K562 (cell line): ENCODE results near the gene AMH. TPM values are rescaled to one million over a fixed set of nuclear protein-coding genes. Genes with fewer than 3 reads are reported as not detected.

ENCODE experiments used
- ATAC-seq: fragments of 200-7000 bp; cut with Tn5 transposase; 3 replicates; pipeline ENCODE4 v1.9.1; 2020; ENCODE audit warnings: moderate library complexity
- BruUV-seq: library from RNA; stranded (reverse); fragments of 400-500 nt; replicated peaks from 2 replicates; lab custom pipeline; 2021; lab: Mats Ljungman, UMichigan
- CTCF ChIA-PET: fragments of 300-600 bp; formaldehyde crosslinking; extraction: SDS; loops from one replicate; lab custom pipeline; 2021; ENCODE audit warnings: low intra/inter-chr PET ratio; lab: Yijun Ruan, JAX
- POLR2A ChIA-PET: fragments of 300-600, 350-650 bp; sonication (Branson Sonifier 250); formaldehyde crosslinking; extraction: SDS; loops from one replicate; lab custom pipeline; 2021; ENCODE audit warnings: antibody characterized with exemption, inconsistent platforms; lab: Yijun Ruan, JAX
- DNase-seq, 4 experiments: peaks; one replicate each; pipeline versions ENCODE4 v3.0.0 to v3.0.0-alpha.2; 2011 to 2018; ENCODE audit warnings: low spot score in 3 of 4, mixed read lengths in 3 of 4; ENCODE audit errors: extremely low read depth in 1 of 4
- FAIRE-seq: peaks from 2 replicates; lab custom pipeline; 2011; peaks lifted over from hg19 to GRCh38; lab: Jason Lieb, UNC
- H2AFZ ChIP-seq: 2 replicates; pipeline ENCODE4 v1.6.0; 2011; ENCODE audit warnings: low read depth, low read length, control low read depth, inconsistent platforms
- H3K27ac ChIP-seq: fragments of 200-600 bp; 3 replicates; pipeline ENCODE4 v1.8.0; 2011; ENCODE audit warnings: low read depth, mild to moderate bottlenecking, control low read depth, inconsistent platforms, low read length, moderate library complexity, mixed read lengths; ENCODE audit errors: extremely low read depth
- H3K27me3 ChIP-seq, 2 experiments: fragments of 300-600 bp in 1 of 2; 2 replicates in 1 of 2; 3 replicates in 1 of 2; pipeline versions ENCODE4 v1.6.0 to v1.8.0; 2011; ENCODE audit warnings: inconsistent platforms in 2 of 2, low read length in 2 of 2, mild to moderate bottlenecking in 1 of 2, mixed read lengths in 1 of 2, moderate library complexity in 1 of 2; ENCODE audit not compliant: control insufficient read depth in 2 of 2, insufficient read depth in 2 of 2
- H3K36me3 ChIP-seq: fragments of 300-600 bp; 3 replicates; pipeline ENCODE4 v1.8.0; 2011; ENCODE audit warnings: mild to moderate bottlenecking, low read length, inconsistent platforms; ENCODE audit not compliant: control insufficient read depth, insufficient read depth
- H3K4me1 ChIP-seq, 2 experiments: fragments of 200-600 bp in 1 of 2; replicated peaks in 1 of 2; 2 replicates in 1 of 2; 3 replicates in 1 of 2; pipeline versions ENCODE4 v1.5.1 to v1.8.0; 2011; ENCODE audit warnings: inconsistent platforms in 2 of 2, low read length in 2 of 2, mild to moderate bottlenecking in 1 of 2, mixed read lengths in 1 of 2, moderate library complexity in 1 of 2; ENCODE audit not compliant: control insufficient read depth in 2 of 2, insufficient read depth in 2 of 2
- H3K4me2 ChIP-seq: 2 replicates; pipeline ENCODE4 v1.6.1; 2011; ENCODE audit warnings: low read length, control low read depth, inconsistent platforms, mixed read lengths; ENCODE audit not compliant: insufficient read depth
- H3K4me3 ChIP-seq: fragments of 200-600 bp; sonication (generic), shearing (Covaris generic); 2 replicates; pipeline ENCODE4 v1.5.1; 2016; ENCODE audit warnings: control low read depth, inconsistent platforms
- H3K79me2 ChIP-seq: fragments of 200-600 bp; 3 replicates; pipeline ENCODE4 v1.8.0; 2011; ENCODE audit warnings: low read length, inconsistent platforms; ENCODE audit not compliant: control insufficient read depth, insufficient read depth
- H3K9ac ChIP-seq, 2 experiments: 2 replicates each; pipeline versions ENCODE4 v1.6.0 to v1.6.1; 2011; ENCODE audit warnings: low read depth in 2 of 2, low read length in 2 of 2, control low read depth in 1 of 2, inconsistent platforms in 1 of 2, mild to moderate bottlenecking in 1 of 2, mixed read lengths in 1 of 2; ENCODE audit not compliant: insufficient read depth in 1 of 2
- H3K9me1 ChIP-seq: one replicate; pipeline ENCODE4 v1.6.0; 2011; ENCODE audit warnings: inconsistent platforms, mild to moderate bottlenecking, low read length, moderate library complexity; ENCODE audit not compliant: control insufficient read depth, insufficient read depth
- H3K9me3 ChIP-seq: replicated peaks from 2 replicates; pipeline ENCODE4 v1.5.1; 2011; ENCODE audit warnings: low read depth, low read length, inconsistent platforms; ENCODE audit not compliant: control insufficient read depth, insufficient read depth
- H4K20me1 ChIP-seq: replicated peaks from 2 replicates; pipeline ENCODE4 v1.6.1; 2011; ENCODE audit warnings: low read length, inconsistent platforms, mixed read lengths; ENCODE audit not compliant: control insufficient read depth, insufficient read depth
- CXXC5 ChIP-seq: fragments of 250-450 bp; sonication (Bioruptor Pico); IDR thresholded peaks from 2 replicates; pipeline ENCODE4 v1.8.0; 2022; ENCODE audit warnings: inconsistent platforms, mild to moderate bottlenecking, moderate library complexity
- HMGN3 ChIP-seq: IDR thresholded peaks from 2 replicates; pipeline ENCODE4 v1.6.1; 2011; ENCODE audit warnings: borderline replicate concordance, low read depth, mild to moderate bottlenecking, mixed read lengths, low read length; ENCODE audit not compliant: insufficient read length; ENCODE audit errors: extremely low read depth
- KDM2B ChIP-seq: fragments of 250-450 bp; sonication (Bioruptor Pico); IDR thresholded peaks from 2 replicates; pipeline ENCODE4 v1.8.0; 2021; ENCODE audit warnings: mild to moderate bottlenecking, moderate library complexity
- ZBTB33 ChIP-seq: sonication (generic); formaldehyde crosslinking; IDR thresholded peaks from 2 replicates; pipeline ENCODE4 v1.8.1; 2023; ENCODE audit warnings: mild to moderate bottlenecking, missing genetic modification reagents
- ZBTB7A ChIP-seq: IDR thresholded peaks from 2 replicates; pipeline ENCODE4 v1.6.1; 2011; ENCODE audit warnings: low read depth, mild to moderate bottlenecking, low read length, moderate library complexity, borderline replicate concordance; ENCODE audit not compliant: control insufficient read depth
- ZNF445 ChIP-seq: fragments of 250-450 bp; sonication (Bioruptor Pico); IDR thresholded peaks from 2 replicates; pipeline ENCODE4 v1.4.0; 2020; ENCODE audit warnings: low read depth, mild to moderate bottlenecking, moderate library complexity
- WGBS: fragments of 100-300 bp; shearing (Covaris generic); methylation state at CpG from one replicate; pipeline ENCODE4 v1.1.6; 2016; ENCODE audit warnings: low coverage, mixed read lengths; ENCODE audit not compliant: insufficient coverage; ENCODE audit errors: missing lambda C conversion rate; 5-methylcytosine and 5-hydroxymethylcytosine counted together
- in situ Hi-C: fragments of 300-500 bp; cut with MboI; formaldehyde crosslinking; loops from 4 replicates; pipeline ENCODE4 v1.15.0; 2018; ENCODE audit warnings: inconsistent platforms, mixed read lengths
- intact Hi-C: fragments of 100-400 bp; cut with micrococcal nuclease; formaldehyde crosslinking; loops from 2 replicates; pipeline ENCODE4 v1.14.2; 2022
- polyA plus RNA-seq, 8 experiments: library from polyadenylated mRNA; depleted of rRNA in 4 of 8; stranded (reverse) in 5 of 8; unstranded in 3 of 8; fragments of >200 nt; fragmentation: Nextera tagmentation in 2 of 8; fragmentation: Illumina TruSeq in 1 of 8; extraction: Ambion mirVana in 2 of 8; extraction: Trizol in 1 of 8; gene quantifications; 2 replicates each; pipeline versions ENCODE4 v1.2.1 to v1.2.3, GENCODE V29; 2011 to 2014; ENCODE audit warnings: inconsistent platforms in 1 of 8, missing spikeins in 1 of 8
- total RNA-seq, 7 experiments: library from RNA; depleted of rRNA in 6 of 7; stranded (reverse); fragments of >200 nt in 6 of 7; fragmentation: Illumina TruSeq in 2 of 7; extraction: Trizol in 2 of 7; gene quantifications; 2 replicates each; pipeline versions ENCODE4 v1.2.1 to v1.2.3, GENCODE V29; 2011 to 2021; ENCODE audit warnings: low replicate concordance in 1 of 7

AMH gene
- total and polyA plus RNA-seq, 9 of the 15 experiments (the other 6 are each of a cell fraction or from before 2014, with no cell fraction given), result 0.29 to 27.4 (median 2.6) TPM; not detected in 2

GRCh38 chr19:2255982-2256685 is 7.0 kb downstream of the AMH start, which contains the start of gene JSRP1:
Gene JSRP1 (minus strand): TSS chr19:2256417. CDS start chr19:2255314, 1,103 bp downstream.
- no peak within 1 kb of the TSS for H3K27ac ChIP-seq
- no peak within 1 kb of the TSS for H3K4me2 ChIP-seq
- H3K9me1 ChIP-seq, result no peaks in the 10 kb centered on the region
- in situ Hi-C loops (no loop called here), intact Hi-C loops (no loop called here)
- no peaks in the 10 kb centered on the region for H3K36me3 ChIP-seq
- peak within 1 kb of the TSS in 1 of 2 experiments; percentile 58; a peak in 2 of 4 replicates for H3K9ac ChIP-seq
- DNase-seq (no peak), FAIRE-seq (no peak), ATAC-seq (no peak)
- 76% methylated on average over 23 of the region's 24 CpGs for WGBS
- H3K9me3 ChIP-seq, result no peaks in the 10 kb centered on the region
- POLR2A ChIA-PET, result interaction anchor here (0.6 to 1.5 kb wide), 2 partner anchors 14 to 16 kb away, joined by 3 to 6 read pairs; no protein-coding TSS in a partner anchor
- no peak within 1 kb of the TSS for H2AFZ ChIP-seq
- H3K27me3 ChIP-seq, result no peaks in the 10 kb centered on the region
- no peaks in the 10 kb centered on the region for H4K20me1 ChIP-seq
- CTCF ChIA-PET, result no interaction called here
- H3K79me2 ChIP-seq, result no peaks in the 10 kb centered on the region
- H3K4me1 ChIP-seq, result peaks cover 5 to 52% of the 10 kb centered on the region in 2 experiments; a peak in 3 of 5 replicates
- H3K4me3 ChIP-seq, result no peak within 1 kb of the TSS
- TF ChIP-seq CXXC5 (CRISPR knock-in tag), result no peak
- TF ChIP-seq ZBTB33, result peak; percentile 84
- TF ChIP-seq HMGN3, result no peak
- no peak for TF ChIP-seq ZNF445
- peak; percentile 2; the same call in 1 of the 2 replicates for TF ChIP-seq ZBTB7A
- no peak for TF ChIP-seq KDM2B (CRISPR knock-in tag)
- no TSS peak for BruUV-seq
